Right atrium auricular region (tissue), 2 donors: Measurements from ENCODE around the gene SAP30L. TPM values are rescaled to one million over a fixed set of nuclear protein-coding genes. Genes with fewer than 3 reads are reported as not detected.

ENCODE experiments used
- DNase-seq: peaks from one replicate; pipeline ENCODE4 v3.0.0-alpha.2; 2019; ENCODE audit warnings: low spot score
- H3K27ac ChIP-seq, 2 donors: fragments of 200-600 bp; sonication (generic); 1 replicate in 1 of 2; 2 replicates in 1 of 2; pipeline ENCODE4 v1.5.1; 2016 to 2019
- H3K27me3 ChIP-seq, 2 donors: fragments of 200-600 bp; sonication (generic); one replicate each; pipeline versions ENCODE4 v1.5.1 to v1.6.0; 2017 to 2019
- H3K36me3 ChIP-seq: fragments of 200-600 bp; sonication (generic); one replicate; pipeline ENCODE4 v1.5.1; 2016
- H3K4me1 ChIP-seq, 2 donors: fragments of 200-600 bp; sonication (generic); one replicate each; pipeline versions ENCODE4 v1.5.1 to v1.6.0; 2017 to 2019
- H3K4me3 ChIP-seq, 2 donors: fragments of 200-600 bp; sonication (generic); 1 replicate in 1 of 2; 2 replicates in 1 of 2; pipeline ENCODE4 v1.5.1; 2017 to 2019; ENCODE audit warnings: mild to moderate bottlenecking in 1 of 2, moderate library complexity in 1 of 2
- H3K9me3 ChIP-seq, 2 donors: fragments of 200-600 bp; sonication (generic); one replicate each; pipeline ENCODE4 v1.5.1; 2019
- total RNA-seq, 2 donors: library from RNA; depleted of rRNA; stranded (reverse); fragments of >200 nt; gene quantifications; one replicate each; pipeline ENCODE4 v1.1.0, GENCODE V29; 2016
- TF ChIP-seq, protein P1 (sequence below), 2 donors: fragments of 200-600 bp; sonication (generic); IDR thresholded peaks; one replicate each; pipeline ENCODE4 v1.5.1; 2019; ENCODE audit warnings: antibody characterized with exemption in 2 of 2

Gene SAP30L
- total RNA-seq, 2 donors from 2014 or later, result 17.1 to 18.9 TPM

DNA sequence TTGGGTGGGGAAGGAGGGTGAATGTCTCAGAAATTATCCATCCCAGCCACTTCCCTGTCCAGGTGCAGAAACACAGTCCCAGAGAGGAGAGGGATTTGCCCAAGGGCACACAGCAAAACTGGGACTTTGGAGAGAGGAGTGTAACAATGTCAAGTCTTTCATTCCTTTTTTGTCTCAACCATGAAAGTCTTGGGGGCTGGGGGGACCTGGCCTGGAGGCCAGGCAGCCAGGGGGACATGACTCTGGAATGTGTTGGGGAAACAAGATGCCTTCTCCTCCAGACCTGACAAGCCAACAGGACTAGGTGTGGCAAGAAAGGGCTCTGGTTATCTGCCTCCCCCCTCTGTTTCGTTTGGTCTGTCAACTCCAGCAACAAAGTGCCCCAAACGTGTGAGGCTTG, 46.1 kb downstream of the SAP30L start:
- Histone ChIP-seq H3K4me1 (no peaks in the 10 kb centered on the region), H3K27ac (no peak overlapping the region), H3K27me3 (peaks cover 5 to 10% of the 10 kb centered on the region in 2 donors), H3K4me3 (no peak overlapping the region), H3K9me3 (no peaks in the 10 kb centered on the region), H3K36me3 (no peaks in the 10 kb centered on the region)
- TF ChIP-seq, protein P1, sequence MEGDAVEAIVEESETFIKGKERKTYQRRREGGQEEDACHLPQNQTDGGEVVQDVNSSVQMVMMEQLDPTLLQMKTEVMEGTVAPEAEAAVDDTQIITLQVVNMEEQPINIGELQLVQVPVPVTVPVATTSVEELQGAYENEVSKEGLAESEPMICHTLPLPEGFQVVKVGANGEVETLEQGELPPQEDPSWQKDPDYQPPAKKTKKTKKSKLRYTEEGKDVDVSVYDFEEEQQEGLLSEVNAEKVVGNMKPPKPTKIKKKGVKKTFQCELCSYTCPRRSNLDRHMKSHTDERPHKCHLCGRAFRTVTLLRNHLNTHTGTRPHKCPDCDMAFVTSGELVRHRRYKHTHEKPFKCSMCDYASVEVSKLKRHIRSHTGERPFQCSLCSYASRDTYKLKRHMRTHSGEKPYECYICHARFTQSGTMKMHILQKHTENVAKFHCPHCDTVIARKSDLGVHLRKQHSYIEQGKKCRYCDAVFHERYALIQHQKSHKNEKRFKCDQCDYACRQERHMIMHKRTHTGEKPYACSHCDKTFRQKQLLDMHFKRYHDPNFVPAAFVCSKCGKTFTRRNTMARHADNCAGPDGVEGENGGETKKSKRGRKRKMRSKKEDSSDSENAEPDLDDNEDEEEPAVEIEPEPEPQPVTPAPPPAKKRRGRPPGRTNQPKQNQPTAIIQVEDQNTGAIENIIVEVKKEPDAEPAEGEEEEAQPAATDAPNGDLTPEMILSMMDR (IDR thresholded peaks at IDR 0.05), result no peak
- no peak for DNase-seq

DNA sequence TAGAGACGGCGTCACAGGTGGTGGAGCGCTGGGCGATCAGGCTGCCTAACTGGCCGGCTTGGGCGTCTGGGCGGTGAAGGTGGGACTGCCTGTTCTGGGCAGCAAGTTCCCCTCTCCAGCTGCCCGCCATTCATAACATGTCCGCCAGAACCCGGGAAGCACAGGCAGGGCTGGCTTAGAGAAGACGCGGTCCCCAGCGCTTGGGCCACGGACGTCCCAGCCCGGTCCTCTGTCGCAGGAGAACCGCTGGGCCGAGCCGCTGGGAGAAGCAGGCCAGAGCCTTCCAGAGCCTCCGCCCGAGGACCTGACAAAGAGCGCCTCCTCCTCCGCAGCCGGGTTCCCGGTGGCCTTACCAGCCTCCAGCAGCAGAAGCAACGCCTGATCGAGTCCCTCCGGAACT, 47.5 kb downstream of the SAP30L start:
- no peak overlapping the region for H3K4me3 ChIP-seq
- no peak for DNase-seq
- peaks cover under 1 to 5% of the 10 kb centered on the region in 2 donors for H3K27me3 ChIP-seq
- no peak overlapping the region for H3K27ac ChIP-seq
- TF ChIP-seq, protein P1 (IDR thresholded peaks at IDR 0.05), result no peak
- no peaks in the 10 kb centered on the region for H3K9me3 ChIP-seq
- no peaks in the 10 kb centered on the region for H3K36me3 ChIP-seq
- no peaks in the 10 kb centered on the region for H3K4me1 ChIP-seq

DNA sequence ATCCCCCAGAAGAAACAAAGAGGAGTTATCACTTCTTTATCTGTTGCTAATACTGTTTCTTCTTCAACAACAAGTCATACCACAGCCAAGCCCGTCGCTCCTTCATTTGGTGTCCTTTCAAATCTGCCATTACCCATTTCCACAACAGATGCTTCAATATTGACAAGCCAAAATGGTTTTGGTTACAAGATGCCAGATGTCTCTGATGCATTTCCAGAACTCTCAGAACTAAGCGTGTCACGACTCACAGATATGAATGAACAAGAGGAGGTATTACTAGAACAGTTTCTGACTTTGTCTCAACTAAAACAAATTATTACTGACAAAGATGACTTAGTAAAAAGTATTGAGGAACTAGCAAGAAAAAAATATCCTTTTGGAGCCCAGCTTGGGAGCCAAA, 48.2 kb downstream of the SAP30L start:
- peaks cover 0 to 3% of the 10 kb centered on the region in 2 donors for H3K27me3 ChIP-seq
- H3K9me3 ChIP-seq, result no peaks in the 10 kb centered on the region
- H3K36me3 ChIP-seq, result no peaks in the 10 kb centered on the region
- H3K4me3 ChIP-seq, result no peak overlapping the region
- TF ChIP-seq, protein P1 (IDR thresholded peaks at IDR 0.05), result no peak
- no peak overlapping the region for H3K27ac ChIP-seq
- no peak for DNase-seq
- no peaks in the 10 kb centered on the region for H3K4me1 ChIP-seq

DNA sequence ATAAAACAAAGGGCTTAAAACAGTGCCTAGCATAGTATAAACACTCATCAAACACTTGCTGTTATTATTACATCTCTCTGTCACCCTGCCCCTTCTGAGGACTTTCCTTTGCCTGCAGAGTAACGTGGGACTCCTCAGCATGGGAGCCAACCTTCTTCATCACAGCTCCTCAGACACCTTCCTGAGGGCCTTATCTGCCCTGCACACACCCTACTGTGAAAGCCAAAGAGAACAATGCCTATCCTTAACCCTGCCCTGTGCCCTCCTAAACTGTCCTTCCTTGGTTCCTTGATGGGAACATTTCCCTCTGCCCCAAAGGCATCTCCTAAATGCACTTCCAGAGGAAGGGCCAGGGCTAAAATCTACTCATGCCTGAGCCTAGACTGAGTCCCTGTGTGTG, 52.8 kb downstream of the SAP30L start:
- Histone ChIP-seq H3K27ac (no peak overlapping the region), H3K4me1 (no peaks in the 10 kb centered on the region), H3K27me3 (no peaks in the 10 kb centered on the region), H3K9me3 (no peaks in the 10 kb centered on the region), H3K4me3 (no peak overlapping the region), H3K36me3 (no peaks in the 10 kb centered on the region)
- TF ChIP-seq, protein P1 (IDR thresholded peaks at IDR 0.05), result no peak
- DNase-seq, result no peak

DNA sequence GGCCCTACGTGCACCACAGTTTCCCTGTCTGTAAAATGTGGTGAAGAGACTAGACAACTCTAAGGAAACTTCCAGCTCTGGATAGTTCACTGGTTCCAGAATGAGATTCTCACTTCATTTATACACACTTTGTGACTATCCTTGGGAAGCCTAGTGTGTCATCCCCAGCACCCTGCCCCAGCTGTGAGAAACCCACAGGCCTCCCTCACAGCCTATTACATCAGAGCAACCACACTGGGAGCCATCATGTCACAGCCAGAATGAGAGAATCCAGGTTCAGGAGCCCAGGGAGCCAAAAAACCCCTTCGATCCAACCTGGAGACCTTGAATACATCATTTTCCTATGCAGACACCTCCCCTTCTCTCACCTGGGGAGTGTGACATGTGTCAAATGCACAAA, 53.2 kb downstream of the SAP30L start:
- no peak for DNase-seq
- no peak overlapping the region for H3K27ac ChIP-seq
- TF ChIP-seq, protein P1 (IDR thresholded peaks at IDR 0.05), result no peak
- no peaks in the 10 kb centered on the region for H3K9me3 ChIP-seq
- no peaks in the 10 kb centered on the region for H3K4me1 ChIP-seq
- no peak overlapping the region for H3K4me3 ChIP-seq
- no peaks in the 10 kb centered on the region for H3K36me3 ChIP-seq
- H3K27me3 ChIP-seq, result no peaks in the 10 kb centered on the region

DNA sequence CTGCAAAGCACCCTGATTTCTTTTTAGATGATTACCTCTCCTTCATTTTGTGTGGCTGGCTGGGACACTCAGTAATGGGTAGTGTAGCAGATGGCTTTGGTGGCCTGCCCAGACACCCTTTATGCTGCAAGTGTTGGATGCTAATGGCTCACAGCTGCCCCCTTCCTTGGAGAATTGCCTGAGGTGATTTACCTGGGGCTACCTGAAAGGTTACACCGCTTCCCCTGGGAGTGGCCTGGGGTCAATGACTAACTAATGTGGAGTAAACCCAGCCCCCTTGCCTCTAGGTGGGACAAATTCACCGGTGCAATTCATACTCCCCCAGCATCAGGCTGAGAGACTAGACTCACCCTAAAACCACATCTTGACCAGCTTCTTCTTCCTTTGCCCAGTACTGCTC, 55.8 kb downstream of the SAP30L start:
- TF ChIP-seq, protein P1 (IDR thresholded peaks at IDR 0.05), result no peak
- Histone ChIP-seq H3K9me3 (no peaks in the 10 kb centered on the region), H3K4me3 (no peak overlapping the region), H3K27ac (no peak overlapping the region), H3K27me3 (no peaks in the 10 kb centered on the region), H3K36me3 (no peaks in the 10 kb centered on the region), H3K4me1 (no peaks in the 10 kb centered on the region)
- DNase-seq, result no peak
